HCT116 (cell line): Measurements from ENCODE around the gene SUGT1.

Experiments used
- ATF3 ChIP-seq: IDR thresholded peaks from 2 replicates; pipeline ENCODE4 v1.6.1; 2012
- CBX3 ChIP-seq: IDR thresholded peaks from 2 replicates; pipeline ENCODE4 v1.6.1; 2012; ENCODE audit warnings: low read depth
- CTCF ChIP-seq, 3 experiments: fragments of 200-600 bp in 1 of 3; sonication (generic) in 1 of 3; IDR thresholded peaks in 2 of 3; conservative IDR thresholded peaks in 1 of 3; 2 replicates each; pipeline ENCODE4 v1.5.1; 2012 to 2017; ENCODE audit warnings: low read depth in 2 of 3, low read length in 2 of 3, antibody characterized with exemption in 1 of 3, borderline replicate concordance in 1 of 3, control low read depth in 1 of 3, mild to moderate bottlenecking in 1 of 3, mixed read lengths in 1 of 3, mixed run types in 1 of 3, moderate library complexity in 1 of 3; ENCODE audit not compliant: insufficient read depth in 1 of 3
- EGR1 ChIP-seq: IDR thresholded peaks from 2 replicates; pipeline ENCODE4 v1.6.1; 2012; ENCODE audit warnings: low read depth
- EZH2 ChIP-seq: fragments of 200-600 bp; sonication (generic); IDR thresholded peaks from 2 replicates; pipeline ENCODE4 v1.6.1; 2017; ENCODE audit warnings: antibody characterized with exemption, mixed run types
- EZH2phosphoT487 ChIP-seq: fragments of 200-600 bp; IDR thresholded peaks from 2 replicates; pipeline ENCODE4 v1.6.1; 2018; ENCODE audit warnings: antibody characterized with exemption, borderline replicate concordance
- MAX ChIP-seq: IDR thresholded peaks from 2 replicates; pipeline ENCODE4 v1.6.1; 2012
- POLR2A ChIP-seq: IDR thresholded peaks from 2 replicates; pipeline ENCODE4 v1.7.0; 2011; ENCODE audit warnings: borderline replicate concordance; ENCODE audit not compliant: insufficient read depth, insufficient read length; ENCODE audit errors: extremely low read depth
- POLR2AphosphoS5 ChIP-seq: IDR thresholded peaks from 2 replicates; pipeline ENCODE4 v1.6.1; 2011; ENCODE audit warnings: mild to moderate bottlenecking, low read depth, low read length, moderate library complexity
- REST ChIP-seq: IDR thresholded peaks from 2 replicates; pipeline ENCODE4 v1.6.1; 2012; ENCODE audit warnings: low read depth
- SIN3A ChIP-seq: IDR thresholded peaks from 2 replicates; pipeline ENCODE4 v1.6.1; 2012; ENCODE audit warnings: low read depth
- SP1 ChIP-seq: IDR thresholded peaks from 2 replicates; pipeline ENCODE4 v1.6.1; 2012; ENCODE audit warnings: low read depth
- YY1 ChIP-seq: IDR thresholded peaks from 2 replicates; pipeline ENCODE4 v1.6.1; 2011; ENCODE audit warnings: low read length, low read depth, moderate library complexity, mild to moderate bottlenecking; ENCODE audit not compliant: insufficient replicate concordance; ENCODE audit errors: extremely low read depth

GRCh38 chr13:52749419-52749818, 96.8 kb downstream of the SUGT1 start:
- no peak for TF ChIP-seq CTCF (IDR thresholded peaks at IDR 0.05 in 2 of 3, conservative IDR thresholded peaks at IDR 0.05 in 1 of 3; ENCODE audit: borderline replicate concordance in 1 of 3, insufficient read depth in 1 of 3, low read depth in 2 of 3, low read length in 2 of 3)
- TF ChIP-seq CBX3 = no peak
- TF ChIP-seq POLR2A = no peak
- TF ChIP-seq EZH2 = no peak
- TF ChIP-seq SP1 = no peak
- TF ChIP-seq EGR1 = no peak
- TF ChIP-seq EZH2phosphoT487 = no peak
- no peak for TF ChIP-seq SIN3A
- TF ChIP-seq MAX = no peak
- no peak for TF ChIP-seq REST
- no peak for TF ChIP-seq ATF3
- TF ChIP-seq POLR2AphosphoS5 = no peak
- no peak for TF ChIP-seq YY1
